ENCODE data around the gene CHST8.
A peak's percentile ranks its signal among the peaks of the same experiment; 100 is the strongest.
"Not testable (repeated sequence)": the region's sequence is repeated elsewhere in the genome, so short reads cannot be mapped to it uniquely, and the experiment has no call there.

CHST8 gene

GRCh38 chr19:33813391-33814101 lies 191.8 kb downstream of the CHST8 start:
- DNase-seq (ENCODE audit: low spot score): peak; percentile 17

- peak; percentile 15 for DNase-seq (ENCODE audit: low spot score)
Measured at GRCh38 chr19:33814181-33815165, 192.7 kb downstream of the CHST8 start.

GRCh38 chr19:33815380-33816340 lies 193.9 kb downstream of the CHST8 start:
- peak; percentile 12 for DNase-seq (ENCODE audit: low spot score)

- no peak for DNase-seq (ENCODE audit: low spot score)
Measured at GRCh38 chr19:33818411-33818810, 196.7 kb downstream of the CHST8 start.

GRCh38 chr19:33819078-33819477 lies 197.3 kb downstream of the CHST8 start:
- not testable (repeated sequence) for DNase-seq (ENCODE audit: low spot score)

GRCh38 chr19:33819506-33819879 lies 197.7 kb downstream of the CHST8 start:
- DNase-seq (ENCODE audit: low spot score): no peak

- DNase-seq (ENCODE audit: low spot score): no peak
Measured at GRCh38 chr19:33819880-33820781, 198.4 kb downstream of the CHST8 start.

GRCh38 chr19:33821871-33822270 lies 200.1 kb downstream of the CHST8 start:
- no peak for DNase-seq (ENCODE audit: low spot score)
